ENCODE measurements around the gene CPHXL2.

The CPHXL2 gene

GRCh38 chr16:75676909-75677308 is at the start of gene CPHXL2:
TSS of gene CPHXL2 (minus strand) at chr16:75677009. CDS start at chr16:75676999, 10 bp downstream.
- DNase-seq, result no peak

- DNase-seq, result no peak
Observed at GRCh38 chr16:75726390-75726789, 49.6 kb upstream of the CPHXL2 start, which contains the start of gene CPHXL. TSS of gene CPHXL (minus strand) at chr16:75726490. CDS start at chr16:75726442, 48 bp downstream.

GRCh38 chr16:75718452-75718851 is 41.6 kb upstream of the CPHXL2 start:
- DNase-seq, result no peak

GRCh38 chr16:75714661-75715060 is 37.9 kb upstream of the CPHXL2 start:
- DNase-seq, result no peak

GRCh38 chr16:75710344-75710743 is 33.5 kb upstream of the CPHXL2 start:
- no peak for DNase-seq

GRCh38 chr16:75703306-75703705 is 26.5 kb upstream of the CPHXL2 start:
- no peak for DNase-seq

GRCh38 chr16:75702242-75702641 is 25.4 kb upstream of the CPHXL2 start:
- no peak for DNase-seq

- no peak for DNase-seq
Observed at GRCh38 chr16:75701361-75701760, 24.6 kb upstream of the CPHXL2 start, which contains the start of gene DUXB. TSS of gene DUXB (minus strand) at chr16:75701461. CDS start at chr16:75701418, 43 bp downstream.

GRCh38 chr16:75697571-75697970 is 20.8 kb upstream of the CPHXL2 start:
- no peak for DNase-seq

- DNase-seq, result no peak
Observed at GRCh38 chr16:75695708-75696107, 18.9 kb upstream of the CPHXL2 start.

GRCh38 chr16:75687361-75687760 is 10.6 kb upstream of the CPHXL2 start:
- no peak for DNase-seq

- no peak for DNase-seq
Observed at GRCh38 chr16:75682308-75682707, 5.5 kb upstream of the CPHXL2 start.

GRCh38 chr16:75679366-75679765 is 2.6 kb upstream of the CPHXL2 start:
- DNase-seq, result no peak

- no peak for DNase-seq
Observed at GRCh38 chr16:75667503-75667902, 9.3 kb downstream of the CPHXL2 start.

GRCh38 chr16:75660726-75661302 is 16.0 kb downstream of the CPHXL2 start:
- DNase-seq, result no peak

GRCh38 chr16:75660321-75660720 is 16.5 kb downstream of the CPHXL2 start:
- DNase-seq, result no peak

- no peak for DNase-seq
Observed at GRCh38 chr16:75658175-75658574, 18.6 kb downstream of the CPHXL2 start.

- peak; percentile 36 for DNase-seq
Observed at GRCh38 chr16:75653922-75654321, 22.9 kb downstream of the CPHXL2 start.

- DNase-seq, result peak; percentile 66
Observed at GRCh38 chr16:75648265-75649076, 28.3 kb downstream of the CPHXL2 start.

- peak; percentile 92 for DNase-seq
Observed at GRCh38 chr16:75647492-75648264, 29.1 kb downstream of the CPHXL2 start, which contains the start of the genes KARS1 and TERF2IP. TSS of gene KARS1 (minus strand) at chr16:75647665. CDS start at chr16:75647639, 26 bp downstream. TSS of gene TERF2IP (plus strand) at chr16:75647773. CDS start at chr16:75647883, 110 bp downstream.

GRCh38 chr16:75647112-75647491 is 29.7 kb downstream of the CPHXL2 start:
- no peak for DNase-seq

- no peak for DNase-seq
Observed at GRCh38 chr16:75644240-75645012, 32.4 kb downstream of the CPHXL2 start.

Data from NCI-H2171 (cell line).